GM18867 (cell line): Measurements from ENCODE around the gene HEXIM1.
A peak's percentile ranks its signal among the peaks of the same experiment; 100 is the strongest.

Experiments
- ATAC-seq: cut with Tn5 transposase; IDR thresholded peaks from one replicate; pipeline ENCODE4 v1.9.1; 2021; ENCODE audit warnings: mild to moderate bottlenecking, moderate library complexity; ENCODE audit not compliant: unreplicated experiment

The HEXIM1 gene

DNA sequence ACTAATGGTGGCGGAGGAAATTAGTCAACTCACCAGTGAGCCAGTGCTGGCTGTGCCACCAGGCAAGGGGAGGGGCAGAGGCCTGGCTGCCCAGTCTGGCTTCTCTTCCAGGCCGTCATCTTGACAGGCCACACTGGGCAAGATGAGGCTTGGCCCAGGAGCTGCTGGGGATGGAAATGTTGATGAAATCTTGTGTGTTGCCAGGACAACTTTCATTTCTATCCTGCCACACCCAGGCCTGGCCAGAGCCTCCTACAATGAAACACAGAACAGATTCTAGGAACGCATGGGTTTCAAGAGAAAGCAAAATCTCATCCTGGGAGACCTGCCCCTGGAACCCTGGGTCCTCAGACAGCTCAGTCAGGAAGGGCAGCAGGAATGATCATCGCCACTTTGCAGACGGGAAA, 22.7 kb downstream of the HEXIM1 start:
- ATAC-seq, result no peak

DNA sequence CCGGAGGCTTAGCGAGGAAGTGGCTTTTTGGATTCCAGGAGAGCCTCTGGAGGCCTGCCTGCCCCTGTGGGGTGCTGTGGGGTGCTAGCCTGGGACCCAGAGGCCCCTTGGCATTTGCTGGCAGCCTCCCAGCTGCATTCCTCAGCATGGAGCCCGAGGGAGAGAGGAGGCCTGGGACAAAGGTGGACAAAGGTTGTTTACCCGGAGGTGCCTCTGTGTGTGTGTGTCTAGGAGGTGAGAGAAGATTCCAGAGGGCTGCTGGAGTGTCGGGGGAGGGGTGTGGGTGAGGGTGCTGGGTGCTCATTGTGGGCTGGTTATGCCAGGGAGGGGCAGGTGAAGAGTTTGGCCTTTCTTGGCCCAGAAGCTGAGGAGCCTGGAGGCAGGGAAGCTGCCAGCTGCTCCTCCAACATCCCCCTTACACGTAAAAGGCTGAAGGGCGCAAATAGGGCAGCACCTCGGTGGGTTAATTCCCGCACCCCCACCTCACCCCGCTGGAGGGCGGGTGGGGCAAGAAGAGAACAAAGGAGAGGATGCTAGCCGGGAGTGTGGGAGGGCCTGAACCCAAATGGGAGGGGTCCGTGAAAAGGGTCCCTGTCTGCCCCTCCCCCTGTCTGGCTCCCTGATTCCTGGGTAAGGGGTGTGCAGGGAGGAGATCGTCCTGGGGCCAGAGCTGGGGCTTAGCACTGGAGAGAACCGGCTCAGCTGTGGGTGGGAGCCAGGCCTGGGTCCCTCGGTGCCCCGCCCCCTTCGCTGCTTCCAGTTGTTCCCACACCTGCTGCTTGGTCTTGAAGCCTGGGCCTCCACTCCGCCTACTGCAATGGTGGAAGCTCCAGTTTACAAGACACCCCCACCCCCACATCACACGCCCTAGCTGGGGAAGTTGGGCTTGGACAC, 23.3 kb downstream of the HEXIM1 start:
- ATAC-seq, result no peak

DNA sequence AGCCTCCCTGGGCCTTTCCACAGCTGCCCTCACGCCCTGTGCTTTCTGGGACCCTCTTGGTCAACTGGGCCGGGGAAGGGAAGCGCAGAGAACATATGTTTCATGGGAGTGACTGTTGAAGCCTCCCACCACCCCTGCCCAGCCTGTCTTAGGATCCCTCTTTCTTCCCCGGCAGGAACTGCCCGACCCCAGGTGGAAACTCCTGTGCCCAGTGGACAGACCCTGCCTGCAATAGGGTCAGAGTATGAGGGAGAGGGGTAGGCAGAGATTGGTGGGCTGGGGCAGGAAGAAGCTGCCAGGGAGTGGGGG, 23.9 kb downstream of the HEXIM1 start:
- no peak for ATAC-seq

DNA sequence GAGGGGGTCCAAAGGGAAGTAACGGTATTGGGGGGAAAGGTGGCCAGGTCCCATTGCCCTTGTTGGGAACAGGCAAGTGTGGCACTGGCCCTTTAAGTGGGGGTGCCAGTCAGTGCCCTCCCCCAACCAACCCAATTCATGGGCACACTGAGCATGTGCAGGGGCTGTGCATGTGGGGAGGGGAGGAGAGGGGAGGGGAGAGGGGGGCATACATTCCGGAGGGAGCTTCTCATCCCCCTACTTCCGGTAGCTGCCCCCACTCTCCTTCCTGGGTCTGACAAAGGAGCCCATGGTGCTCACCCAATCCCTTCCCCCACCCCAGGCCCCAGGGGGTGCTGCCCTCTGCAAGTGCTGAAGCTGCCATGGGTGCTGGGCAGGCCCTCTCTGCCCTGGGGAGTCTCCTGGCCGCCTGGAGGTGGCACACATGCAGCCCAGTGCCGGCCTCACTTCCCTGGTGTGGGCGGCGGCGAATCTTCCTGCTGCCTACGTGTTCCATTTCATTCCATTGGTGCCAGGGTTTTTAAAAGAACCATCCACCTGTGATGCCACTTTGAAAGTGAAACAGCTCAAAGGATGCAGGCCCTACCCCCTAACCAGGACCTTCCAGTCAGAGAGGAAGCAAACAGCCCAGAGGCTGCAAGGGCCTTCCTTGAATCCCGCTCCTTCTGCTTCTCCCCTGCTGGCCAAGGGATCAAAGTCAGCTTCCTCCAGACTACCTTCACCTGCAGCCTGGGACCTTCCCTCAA, 24.4 kb downstream of the HEXIM1 start:
- ATAC-seq, result no peak

DNA sequence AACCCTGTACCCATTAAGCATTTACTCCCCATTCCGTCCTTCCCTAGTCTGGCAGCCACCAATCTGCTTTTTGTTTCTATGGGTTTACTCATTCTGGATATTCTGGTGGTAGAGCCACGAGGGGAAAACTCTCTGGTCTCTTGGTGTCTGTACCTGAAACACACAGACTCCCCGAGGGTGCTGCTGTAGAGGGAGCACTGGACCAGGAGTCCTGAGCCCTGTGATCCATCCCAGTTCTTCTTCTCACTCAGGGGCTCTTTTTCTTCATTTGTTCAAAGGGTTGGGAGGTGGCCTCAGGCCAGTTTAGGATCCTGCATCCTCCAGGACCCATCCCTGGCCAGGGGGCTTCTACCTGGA, 27.5 kb downstream of the HEXIM1 start:
- no peak for ATAC-seq

DNA sequence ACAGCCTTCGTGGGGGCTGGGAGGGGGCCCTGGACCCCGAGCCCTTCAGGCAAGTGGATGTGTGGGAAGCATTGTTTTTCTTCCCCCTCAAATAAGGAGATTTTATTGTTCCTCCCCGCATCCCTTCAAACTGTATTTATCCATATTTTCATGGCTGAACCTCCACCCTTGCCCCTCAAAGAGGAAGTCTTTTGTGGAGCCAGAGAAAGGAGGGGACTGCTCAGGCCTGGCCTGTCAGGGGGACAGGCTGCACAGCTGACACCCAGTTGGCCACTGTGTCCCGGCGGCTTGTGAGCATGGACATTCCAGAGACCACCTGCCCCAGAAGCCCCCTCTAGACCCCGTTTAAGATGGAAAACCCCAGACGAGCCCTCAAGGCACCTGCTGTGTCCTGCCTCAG, 29.3 kb downstream of the HEXIM1 start:
- no peak for ATAC-seq

DNA sequence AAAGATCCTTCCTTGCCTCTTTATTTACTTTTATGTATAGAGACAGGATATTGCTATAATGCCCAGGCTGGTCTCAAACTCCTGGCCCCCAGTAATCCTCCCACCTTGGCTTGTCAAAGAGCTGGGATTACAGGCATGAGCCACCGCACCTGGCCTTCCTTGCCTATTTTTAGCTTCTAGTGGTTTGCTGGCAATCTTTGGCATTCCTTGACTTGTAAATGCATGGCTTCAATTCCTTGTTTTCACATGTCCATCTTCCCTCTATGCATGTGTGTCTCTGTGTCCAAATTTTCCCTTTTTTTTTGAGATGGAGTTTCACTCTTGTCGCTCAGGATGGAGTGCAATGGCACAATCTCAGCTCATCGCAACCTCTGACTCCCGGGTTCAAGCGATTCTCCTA, 35.9 kb downstream of the HEXIM1 start:
- no peak for ATAC-seq

DNA sequence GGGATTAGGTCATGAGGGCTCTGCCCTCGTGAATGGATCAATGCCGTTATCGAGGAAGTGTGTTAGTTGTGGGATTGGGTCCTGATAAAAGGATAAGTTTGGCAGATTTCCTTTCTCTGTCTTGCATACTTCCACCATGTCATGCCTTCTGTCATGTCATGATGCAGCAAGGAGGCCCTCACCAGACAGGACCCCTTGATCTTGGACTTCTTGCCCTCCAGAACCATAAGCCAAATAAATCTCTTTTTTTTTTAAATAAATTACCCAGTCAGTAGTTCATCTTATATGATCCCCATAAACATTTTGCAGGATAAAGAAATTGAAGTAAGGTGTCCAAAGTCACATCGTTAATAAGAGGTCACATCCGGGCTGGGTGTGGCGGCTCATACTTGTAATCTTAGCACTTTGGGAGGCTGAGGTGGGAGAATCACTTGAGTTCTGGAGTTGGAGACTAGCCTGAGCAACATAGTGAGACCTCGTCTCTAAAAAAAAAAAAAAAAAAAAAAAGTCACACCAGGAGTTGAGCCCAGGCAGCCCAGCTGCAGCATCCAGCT, 38.6 kb downstream of the HEXIM1 start:
- ATAC-seq, result no peak

DNA sequence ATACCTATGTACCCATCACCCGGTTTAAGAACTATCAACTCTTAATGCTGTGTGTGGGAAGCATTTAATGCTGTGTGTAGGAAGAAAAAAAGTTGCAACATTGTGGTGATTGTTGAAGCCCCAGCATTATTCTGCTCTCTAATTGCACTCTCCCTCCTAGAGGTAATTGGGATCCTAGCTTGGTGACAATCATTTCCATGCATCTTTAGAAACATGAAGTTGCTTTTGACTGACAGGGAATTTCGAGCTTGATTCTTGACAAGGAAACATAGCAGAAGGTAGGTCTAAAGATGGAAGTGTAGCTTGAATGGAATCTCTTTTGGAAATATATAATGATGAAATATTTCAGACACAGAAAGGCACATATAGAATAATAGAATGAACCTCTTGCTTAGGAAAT, 40.7 kb downstream of the HEXIM1 start:
- no peak for ATAC-seq

DNA sequence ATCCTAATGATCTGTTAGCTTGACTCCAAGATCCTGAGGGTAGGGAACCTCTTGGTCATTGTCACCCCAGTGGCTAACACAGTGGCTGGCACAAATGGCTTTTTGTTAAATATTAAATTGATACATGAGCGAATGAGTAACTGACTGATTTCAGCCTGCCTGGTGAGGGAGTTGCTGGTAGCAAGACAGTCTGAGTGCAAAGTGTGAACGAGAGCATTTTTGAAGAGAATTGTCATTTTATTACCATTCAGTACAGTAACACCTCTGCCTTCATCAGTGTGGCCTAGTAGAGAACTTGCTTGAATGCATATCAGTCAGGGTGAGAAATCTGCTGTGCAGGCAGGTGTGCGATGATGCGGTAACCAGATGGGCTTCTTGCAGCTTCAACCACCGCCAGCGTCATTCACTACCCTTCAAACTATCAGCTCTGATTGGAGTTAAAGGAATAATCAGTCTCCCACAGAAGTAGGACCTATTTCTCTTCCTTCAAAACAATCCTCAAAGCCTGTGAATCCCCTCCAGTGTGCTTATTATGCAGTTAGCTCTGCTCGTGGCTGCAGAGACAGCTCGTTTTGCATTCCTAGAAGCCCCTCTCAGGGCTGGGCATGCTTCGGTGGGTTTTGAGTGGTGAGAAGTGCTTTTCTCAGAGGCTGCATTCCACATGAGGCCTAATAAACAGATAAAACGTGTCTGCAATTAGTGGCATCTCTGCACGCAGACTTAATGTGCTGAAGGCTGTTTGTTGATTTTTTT, 42.4 kb downstream of the HEXIM1 start:
- ATAC-seq, result no peak

DNA sequence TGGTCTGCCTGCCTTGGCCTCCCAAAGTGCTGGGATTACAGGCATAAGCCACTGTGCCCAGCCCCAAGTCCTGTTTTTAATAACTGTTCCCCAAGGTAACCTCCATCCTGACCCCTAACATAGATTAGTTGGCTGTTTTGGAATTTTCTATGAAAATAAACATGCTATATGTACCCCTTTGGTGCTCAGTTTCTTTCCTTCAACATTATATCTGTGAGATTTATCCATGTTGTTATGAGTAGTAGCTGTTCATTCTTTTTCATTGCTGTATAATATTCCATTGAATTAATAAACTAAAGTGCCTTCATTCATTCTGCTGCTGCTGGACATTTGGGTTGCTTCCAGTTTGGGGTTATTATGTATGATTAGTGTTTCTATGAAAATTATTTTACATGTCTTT, 47.1 kb downstream of the HEXIM1 start:
- ATAC-seq, result no peak

DNA sequence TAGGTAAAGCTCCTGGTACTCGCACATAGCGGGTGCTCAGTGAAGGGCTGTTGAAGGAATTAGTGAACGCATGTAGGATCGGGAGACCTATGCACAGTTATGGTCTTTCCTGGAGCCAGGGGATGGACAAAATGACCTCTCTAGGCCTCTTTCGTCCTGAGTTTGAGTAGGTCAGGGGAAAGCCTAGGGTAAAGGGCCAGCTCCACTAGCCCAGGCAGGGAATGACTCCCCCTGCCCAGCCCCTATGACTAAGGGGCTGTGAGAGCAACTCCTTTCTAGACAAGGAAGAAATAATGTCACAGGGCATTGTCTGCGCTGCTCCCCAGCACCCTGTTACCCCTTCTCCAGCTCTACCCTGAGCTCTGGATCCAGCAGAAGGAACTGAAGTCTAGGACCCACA, 48.8 kb downstream of the HEXIM1 start:
- ATAC-seq, result no peak

DNA sequence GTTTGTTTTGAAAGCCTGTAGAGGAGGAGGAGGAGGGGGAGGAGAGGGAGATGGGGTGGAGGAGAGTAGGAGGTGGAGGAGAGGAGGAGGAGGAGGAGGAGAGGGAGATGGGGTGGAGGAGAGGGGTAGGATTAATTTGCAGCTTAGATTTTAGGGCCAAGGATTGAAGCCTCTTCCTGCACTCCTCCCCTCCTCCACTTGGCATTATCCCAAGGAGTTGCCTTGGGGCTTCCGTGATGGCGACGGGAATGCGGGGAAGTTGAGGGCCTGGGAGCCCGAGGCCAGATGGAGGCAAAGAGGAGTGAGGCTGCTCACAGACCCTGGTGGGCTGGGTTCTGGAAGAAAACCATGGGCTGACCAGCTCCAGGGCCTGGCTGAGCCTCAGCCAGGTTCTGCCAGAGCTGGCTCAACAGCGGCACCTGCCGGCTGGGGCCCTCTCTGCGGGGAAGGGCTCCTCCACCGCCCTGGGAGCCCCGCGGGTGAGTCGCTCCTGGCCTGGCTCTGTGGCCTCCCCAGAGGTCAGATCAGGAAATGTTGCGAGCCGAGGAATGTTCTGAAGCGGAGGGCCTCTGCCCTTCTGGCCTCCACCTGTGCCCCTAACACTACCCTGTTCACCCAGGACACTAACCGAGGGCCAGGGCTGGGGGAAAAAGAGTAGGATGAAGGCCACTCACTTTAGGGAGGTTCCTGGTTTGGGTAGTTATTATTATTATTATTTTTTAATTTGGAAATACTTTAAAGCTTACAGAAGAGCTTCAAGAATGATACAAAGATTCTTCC, 49.5 kb downstream of the HEXIM1 start:
- peak; percentile 80 for ATAC-seq

DNA sequence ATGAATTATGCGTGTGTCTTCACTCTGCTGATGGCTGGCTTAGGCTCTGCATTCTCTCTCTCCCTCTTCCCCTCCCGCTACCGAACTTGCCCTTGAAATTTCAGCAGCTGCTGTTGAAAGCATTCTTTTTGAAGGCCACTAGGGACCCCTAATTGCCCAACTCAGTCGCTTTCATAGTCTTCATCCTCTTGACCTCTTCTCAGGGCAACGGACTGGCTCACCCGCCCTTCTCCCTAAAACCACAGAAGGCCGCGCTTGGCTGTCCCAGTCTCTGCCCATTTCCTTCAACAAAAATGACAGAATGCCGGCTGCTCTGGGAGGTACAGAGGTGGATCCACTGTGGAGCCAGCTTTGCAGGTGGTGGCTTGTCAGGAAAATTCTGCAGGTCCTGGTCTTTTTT, 52.4 kb downstream of the HEXIM1 start:
- ATAC-seq, result no peak

DNA sequence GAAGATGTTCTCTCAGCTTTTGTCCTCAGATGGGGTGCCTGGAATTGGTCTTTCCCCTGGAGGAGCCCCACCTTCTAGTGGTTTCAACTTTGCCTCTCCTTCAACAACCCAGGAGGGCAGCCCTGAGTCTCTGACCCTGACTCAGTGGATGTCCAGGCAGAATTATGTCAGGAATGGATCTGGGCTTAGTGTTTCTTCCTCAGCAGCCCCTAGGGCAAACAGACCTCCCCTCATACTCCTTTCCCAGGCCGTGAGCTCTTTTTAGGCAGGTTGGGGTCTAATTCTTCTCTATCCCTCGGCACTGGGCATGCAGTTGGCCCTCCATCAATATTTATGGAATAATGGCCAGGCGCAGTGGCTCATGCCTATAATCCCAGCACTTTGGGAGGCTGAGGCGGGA, 53.2 kb downstream of the HEXIM1 start:
- no peak for ATAC-seq
